HCT116 (cell line): Measurements from ENCODE around the gene KRTAP10-11. TPM values are rescaled to one million over a fixed set of nuclear protein-coding genes. Genes with fewer than 3 reads are reported as not detected.

ENCODE experiments used
- ATAC-seq: fragments of 200-7000 bp; cut with Tn5 transposase; 2 replicates; pipeline ENCODE4 v1.9.1; 2020; ENCODE audit warnings: mild to moderate bottlenecking, moderate library complexity
- BruUV-seq: library from RNA; stranded (reverse); fragments of 400-500 nt; replicated peaks from 2 replicates; lab custom pipeline; 2021; lab: Mats Ljungman, UMichigan
- CTCF ChIA-PET: fragments of 300-600 bp; sonication (Branson Sonifier 250); formaldehyde crosslinking; loops from one replicate; lab custom pipeline; 2021; ENCODE audit warnings: antibody characterized with exemption; lab: Charles Lee
- POLR2A ChIA-PET: fragments of 300-600, 350-600 bp; sonication (Branson Sonifier 250); formaldehyde crosslinking; loops from one replicate; lab custom pipeline; 2021; ENCODE audit warnings: antibody characterized with exemption; lab: Charles Lee
- RAD21 ChIA-PET, 2 experiments: fragments of 300-600 bp; sonication (Branson Sonifier 250); formaldehyde crosslinking; loops; one replicate each; lab custom pipeline; 2023; ENCODE audit warnings: low total read pairs in 2 of 2; ENCODE audit not compliant: uncharacterized antibody in 2 of 2, unreplicated experiment in 2 of 2, low non-redundant PET in 1 of 2; lab: Charles Lee
- DNase-seq: peaks from one replicate; pipeline ENCODE4 v3.0.0-alpha.2; 2010; ENCODE audit warnings: low read depth, low spot score
- H2AFZ ChIP-seq: fragments of 200-600 bp; shearing (Covaris generic), sonication (generic); 2 replicates; pipeline ENCODE4 v1.6.1; 2017; ENCODE audit warnings: low read depth, mixed run types, mixed read lengths, antibody characterized with exemption, low read length; ENCODE audit not compliant: poor library complexity, severe bottlenecking
- H3K27ac ChIP-seq: 2 replicates; pipeline ENCODE4 v1.5.1; 2012; ENCODE audit warnings: low read depth, low read length
- H3K27me3 ChIP-seq: fragments of 200-600 bp; sonication (generic); 2 replicates; pipeline ENCODE4 v1.6.1; 2016; ENCODE audit warnings: mixed run types, low read length, mixed read lengths; ENCODE audit not compliant: insufficient read depth
- H3K36me3 ChIP-seq, 2 experiments: fragments of 200-500 bp in 1 of 2; fragments of 200-600 bp in 1 of 2; sonication (Bioruptor generic) in 1 of 2; sonication (generic) in 1 of 2; 2 replicates each; pipeline versions ENCODE4 v1.5.1 to v1.6.1; 2014 to 2016; ENCODE audit warnings: low read length in 2 of 2, inconsistent platforms in 1 of 2, mixed read lengths in 1 of 2, mixed run types in 1 of 2; ENCODE audit not compliant: insufficient read depth in 2 of 2, control insufficient read depth in 1 of 2
- H3K4me1 ChIP-seq, 2 experiments: fragments of 200-600 bp in 1 of 2; sonication (generic) in 1 of 2; 2 replicates each; pipeline versions ENCODE4 v1.5.1 to v1.6.1; 2012 to 2017; ENCODE audit warnings: low read length in 2 of 2, inconsistent platforms in 1 of 2, mild to moderate bottlenecking in 1 of 2, mixed read lengths in 1 of 2, mixed run types in 1 of 2, moderate library complexity in 1 of 2; ENCODE audit not compliant: insufficient read depth in 2 of 2, control insufficient read depth in 1 of 2
- H3K4me2 ChIP-seq: fragments of 200-600 bp; sonication (generic); 2 replicates; pipeline ENCODE4 v1.6.1; 2017; ENCODE audit warnings: mixed run types, low read length, mixed read lengths
- H3K4me3 ChIP-seq, 2 experiments: fragments of 200-600 bp in 1 of 2; sonication (generic) in 1 of 2; replicated peaks in 1 of 2; 2 replicates each; pipeline ENCODE4 v1.5.1; 2011 to 2016; ENCODE audit warnings: low read length in 2 of 2, control low read depth in 1 of 2, low read depth in 1 of 2, mild to moderate bottlenecking in 1 of 2, mixed read lengths in 1 of 2, mixed run types in 1 of 2
- H3K79me2 ChIP-seq: fragments of 200-600 bp; sonication (generic); 2 replicates; pipeline ENCODE4 v1.6.1; 2017; ENCODE audit warnings: mild to moderate bottlenecking, mixed run types, low read length, moderate library complexity, mixed read lengths; ENCODE audit not compliant: insufficient read depth
- H3K9ac ChIP-seq: fragments of 200-600 bp; sonication (generic); 2 replicates; pipeline ENCODE4 v1.6.1; 2016; ENCODE audit warnings: low read length, mixed read lengths
- H3K9me2 ChIP-seq: fragments of 200-600 bp; sonication (generic), shearing (Covaris generic); 2 replicates; pipeline ENCODE4 v1.6.1; 2017; ENCODE audit warnings: mixed run types, mild to moderate bottlenecking, moderate library complexity; ENCODE audit not compliant: insufficient read depth
- H3K9me3 ChIP-seq, 2 experiments: fragments of 200-500 bp in 1 of 2; fragments of 200-600 bp in 1 of 2; sonication (Bioruptor generic) in 1 of 2; sonication (generic) in 1 of 2; 2 replicates each; pipeline ENCODE4 v1.6.1; 2014 to 2017; ENCODE audit warnings: low read length in 2 of 2, mixed read lengths in 2 of 2, inconsistent platforms in 1 of 2, low read depth in 1 of 2, mild to moderate bottlenecking in 1 of 2, mixed run types in 1 of 2, moderate library complexity in 1 of 2; ENCODE audit not compliant: control insufficient read depth in 1 of 2, insufficient read depth in 1 of 2
- H4K20me1 ChIP-seq: fragments of 200-600 bp; sonication (generic), shearing (Covaris generic); 2 replicates; pipeline ENCODE4 v1.6.1; 2017; ENCODE audit warnings: mixed run types, mild to moderate bottlenecking, moderate library complexity; ENCODE audit not compliant: insufficient read depth
- SP1 ChIP-seq: IDR thresholded peaks from 2 replicates; pipeline ENCODE4 v1.6.1; 2012; ENCODE audit warnings: low read depth
- SRF ChIP-seq: IDR thresholded peaks from 2 replicates; pipeline ENCODE4 v1.6.1; 2012; ENCODE audit warnings: low read depth
- YY1 ChIP-seq: IDR thresholded peaks from 2 replicates; pipeline ENCODE4 v1.6.1; 2011; ENCODE audit warnings: low read length, low read depth, moderate library complexity, mild to moderate bottlenecking; ENCODE audit not compliant: insufficient replicate concordance; ENCODE audit errors: extremely low read depth
- intact Hi-C: fragments of 100-400 bp; cut with micrococcal nuclease; formaldehyde crosslinking; loops from 2 replicates; pipeline ENCODE4 v1.10.0; 2022
- total RNA-seq: library from RNA; stranded (reverse); gene quantifications from one replicate; pipeline ENCODE4 v1.2.1, GENCODE V29; 2021; ENCODE audit not compliant: unreplicated experiment
- TF ChIP-seq, protein P1 (sequence below): IDR thresholded peaks from 2 replicates; pipeline ENCODE4 v1.6.1; 2012; ENCODE audit warnings: low read depth

KRTAP10-11 gene
- total RNA-seq, 1 experiment from 2014 or later: not detected

DNA sequence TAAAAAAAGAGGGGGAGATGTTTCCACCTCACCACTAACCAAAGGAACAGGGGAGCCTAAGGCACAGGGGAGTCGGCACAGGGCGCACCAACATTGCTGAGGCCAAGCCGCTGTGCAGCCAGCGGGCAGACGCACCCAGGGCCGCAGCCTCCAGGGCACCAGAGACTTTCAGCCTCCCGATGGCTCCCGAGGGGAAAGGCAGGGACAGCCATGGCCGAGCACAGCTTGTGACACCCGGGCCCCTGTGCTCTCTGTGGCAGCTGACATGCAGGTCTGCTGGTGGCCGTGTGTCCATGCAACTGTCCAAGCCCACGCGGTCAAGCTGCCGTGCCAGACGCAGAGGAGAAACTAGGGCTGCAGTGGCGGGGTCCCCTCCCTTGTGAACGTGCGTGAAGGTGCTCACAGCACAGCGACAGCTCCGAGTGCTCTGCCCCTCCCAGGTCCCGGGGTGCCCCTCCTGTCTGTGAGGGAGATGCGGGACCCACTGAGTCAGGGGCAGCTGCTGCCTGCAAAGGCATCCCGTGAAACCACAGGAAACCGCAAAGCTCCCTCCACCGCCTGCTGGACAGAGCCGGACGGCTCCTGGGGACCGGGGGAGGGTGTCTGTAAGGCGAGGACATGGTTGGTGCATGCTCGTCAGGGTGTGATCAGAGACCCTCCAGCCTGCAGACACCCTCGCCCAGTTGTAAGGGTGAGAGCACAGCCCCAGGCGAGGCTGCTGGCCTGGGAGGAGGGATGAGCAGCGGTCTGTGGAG, 2.5 kb downstream of the KRTAP10-11 start:
- no TSS peak for BruUV-seq
- Histone ChIP-seq H2AFZ (no peak overlapping the region), H3K4me1 (no peaks in the 10 kb centered on the region), H4K20me1 (no peaks in the 10 kb centered on the region), H3K9ac (no peak overlapping the region), H3K9me3 (peaks cover 4 to 15% of the 10 kb centered on the region in 2 experiments; a peak in 2 of 4 replicates), H3K4me2 (no peak overlapping the region), H3K36me3 (no peaks in the 10 kb centered on the region), H3K27ac (no peak overlapping the region), H3K27me3 (no peaks in the 10 kb centered on the region), H3K9me2 (no peaks in the 10 kb centered on the region), H3K79me2 (no peaks in the 10 kb centered on the region), H3K4me3 (no peak overlapping the region)
- POLR2A ChIA-PET: no interaction called here
- DNase-seq (no peak), ATAC-seq (no peak)
- no peak for TF ChIP-seq YY1
- TF ChIP-seq, protein P1, sequence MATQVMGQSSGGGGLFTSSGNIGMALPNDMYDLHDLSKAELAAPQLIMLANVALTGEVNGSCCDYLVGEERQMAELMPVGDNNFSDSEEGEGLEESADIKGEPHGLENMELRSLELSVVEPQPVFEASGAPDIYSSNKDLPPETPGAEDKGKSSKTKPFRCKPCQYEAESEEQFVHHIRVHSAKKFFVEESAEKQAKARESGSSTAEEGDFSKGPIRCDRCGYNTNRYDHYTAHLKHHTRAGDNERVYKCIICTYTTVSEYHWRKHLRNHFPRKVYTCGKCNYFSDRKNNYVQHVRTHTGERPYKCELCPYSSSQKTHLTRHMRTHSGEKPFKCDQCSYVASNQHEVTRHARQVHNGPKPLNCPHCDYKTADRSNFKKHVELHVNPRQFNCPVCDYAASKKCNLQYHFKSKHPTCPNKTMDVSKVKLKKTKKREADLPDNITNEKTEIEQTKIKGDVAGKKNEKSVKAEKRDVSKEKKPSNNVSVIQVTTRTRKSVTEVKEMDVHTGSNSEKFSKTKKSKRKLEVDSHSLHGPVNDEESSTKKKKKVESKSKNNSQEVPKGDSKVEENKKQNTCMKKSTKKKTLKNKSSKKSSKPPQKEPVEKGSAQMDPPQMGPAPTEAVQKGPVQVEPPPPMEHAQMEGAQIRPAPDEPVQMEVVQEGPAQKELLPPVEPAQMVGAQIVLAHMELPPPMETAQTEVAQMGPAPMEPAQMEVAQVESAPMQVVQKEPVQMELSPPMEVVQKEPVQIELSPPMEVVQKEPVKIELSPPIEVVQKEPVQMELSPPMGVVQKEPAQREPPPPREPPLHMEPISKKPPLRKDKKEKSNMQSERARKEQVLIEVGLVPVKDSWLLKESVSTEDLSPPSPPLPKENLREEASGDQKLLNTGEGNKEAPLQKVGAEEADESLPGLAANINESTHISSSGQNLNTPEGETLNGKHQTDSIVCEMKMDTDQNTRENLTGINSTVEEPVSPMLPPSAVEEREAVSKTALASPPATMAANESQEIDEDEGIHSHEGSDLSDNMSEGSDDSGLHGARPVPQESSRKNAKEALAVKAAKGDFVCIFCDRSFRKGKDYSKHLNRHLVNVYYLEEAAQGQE: no peak
- no peak for TF ChIP-seq SP1
- no peak for TF ChIP-seq SRF
- RAD21 ChIA-PET: no interaction called here
- intact Hi-C loops: no loop called here
- CTCF ChIA-PET: no interaction called here
